ENCODE results near the gene BCORL1. TPM values are rescaled to one million over a fixed set of nuclear protein-coding genes. Genes with fewer than 3 reads are reported as not detected.

The BCORL1 gene
- total RNA-seq, 1 donor from 2014 or later: 6.1 TPM

- no peak for DNase-seq (ENCODE audit: extremely low spot score in 2 of 2)
- Histone ChIP-seq H3K27ac (no peak overlapping the region), H3K4me3 (no peak overlapping the region), H3K36me3 (no peaks in the 10 kb centered on the region), H3K27me3 (no peaks in the 10 kb centered on the region), H3K4me1 (peaks cover 11% of the 10 kb centered on the region), H3K9me3 (no peaks in the 10 kb centered on the region)
- intact Hi-C loops (cut with DNase I): no loop called here
- TF ChIP-seq POLR2AphosphoS5 (IDR thresholded peaks at IDR 0.05; ENCODE audit: insufficient read depth in 1 of 2, low read depth in 1 of 2) (no peak), POLR2A (IDR thresholded peaks at IDR 0.05) (no peak)
- TF ChIP-seq, protein P1, sequence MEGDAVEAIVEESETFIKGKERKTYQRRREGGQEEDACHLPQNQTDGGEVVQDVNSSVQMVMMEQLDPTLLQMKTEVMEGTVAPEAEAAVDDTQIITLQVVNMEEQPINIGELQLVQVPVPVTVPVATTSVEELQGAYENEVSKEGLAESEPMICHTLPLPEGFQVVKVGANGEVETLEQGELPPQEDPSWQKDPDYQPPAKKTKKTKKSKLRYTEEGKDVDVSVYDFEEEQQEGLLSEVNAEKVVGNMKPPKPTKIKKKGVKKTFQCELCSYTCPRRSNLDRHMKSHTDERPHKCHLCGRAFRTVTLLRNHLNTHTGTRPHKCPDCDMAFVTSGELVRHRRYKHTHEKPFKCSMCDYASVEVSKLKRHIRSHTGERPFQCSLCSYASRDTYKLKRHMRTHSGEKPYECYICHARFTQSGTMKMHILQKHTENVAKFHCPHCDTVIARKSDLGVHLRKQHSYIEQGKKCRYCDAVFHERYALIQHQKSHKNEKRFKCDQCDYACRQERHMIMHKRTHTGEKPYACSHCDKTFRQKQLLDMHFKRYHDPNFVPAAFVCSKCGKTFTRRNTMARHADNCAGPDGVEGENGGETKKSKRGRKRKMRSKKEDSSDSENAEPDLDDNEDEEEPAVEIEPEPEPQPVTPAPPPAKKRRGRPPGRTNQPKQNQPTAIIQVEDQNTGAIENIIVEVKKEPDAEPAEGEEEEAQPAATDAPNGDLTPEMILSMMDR (IDR thresholded peaks at IDR 0.05): no peak
Observed at GRCh38 chrX:129996120-129996519, 13.7 kb downstream of the BCORL1 start.

DNA sequence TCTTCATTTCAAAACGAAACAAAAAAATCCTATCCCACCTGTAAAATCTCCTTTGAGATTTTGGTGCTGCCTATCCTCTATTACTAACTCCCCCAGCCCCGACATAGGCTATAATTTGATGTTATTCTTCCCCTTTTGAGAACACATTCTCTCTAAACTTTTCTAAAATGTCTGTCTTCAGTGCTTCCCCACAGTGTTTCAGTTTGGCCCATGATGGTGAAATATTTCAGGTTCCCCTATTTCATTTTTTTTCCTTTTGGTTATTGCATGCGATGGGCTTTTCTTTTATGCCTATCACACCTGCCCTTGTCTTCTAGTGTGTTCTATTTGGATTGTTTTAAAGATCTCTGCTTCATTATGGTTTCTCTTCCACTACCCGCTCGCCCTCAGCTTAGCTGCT lies 14.7 kb downstream of the BCORL1 start:
- TF ChIP-seq, protein P1 (IDR thresholded peaks at IDR 0.05): no peak
- TF ChIP-seq POLR2AphosphoS5 (IDR thresholded peaks at IDR 0.05; ENCODE audit: insufficient read depth in 1 of 2, low read depth in 1 of 2) (no peak), POLR2A (IDR thresholded peaks at IDR 0.05) (no peak)
- intact Hi-C loops (cut with DNase I): no loop called here
- Histone ChIP-seq H3K9me3 (no peaks in the 10 kb centered on the region), H3K4me1 (peaks cover 11% of the 10 kb centered on the region), H3K36me3 (no peaks in the 10 kb centered on the region), H3K27me3 (no peaks in the 10 kb centered on the region), H3K4me3 (no peak overlapping the region), H3K27ac (no peak overlapping the region)
- no peak for DNase-seq (ENCODE audit: extremely low spot score in 2 of 2)

GRCh38 chrX:129998021-129998420 lies 15.6 kb downstream of the BCORL1 start:
- intact Hi-C loops (cut with DNase I): no loop called here
- H3K4me3 ChIP-seq: no peak overlapping the region
- no peaks in the 10 kb centered on the region for H3K9me3 ChIP-seq
- no peak for DNase-seq (ENCODE audit: extremely low spot score in 2 of 2)
- H3K4me1 ChIP-seq: peaks cover 11% of the 10 kb centered on the region
- no peaks in the 10 kb centered on the region for H3K36me3 ChIP-seq
- TF ChIP-seq POLR2AphosphoS5 (IDR thresholded peaks at IDR 0.05; ENCODE audit: insufficient read depth in 1 of 2, low read depth in 1 of 2) (no peak), POLR2A (IDR thresholded peaks at IDR 0.05) (no peak)
- TF ChIP-seq, protein P1 (IDR thresholded peaks at IDR 0.05): no peak
- H3K27ac ChIP-seq: no peak overlapping the region
- no peaks in the 10 kb centered on the region for H3K27me3 ChIP-seq

GRCh38 chrX:130001893-130002292 lies 19.5 kb downstream of the BCORL1 start:
- no peaks in the 10 kb centered on the region for H3K9me3 ChIP-seq
- H3K27me3 ChIP-seq: no peaks in the 10 kb centered on the region
- DNase-seq (ENCODE audit: extremely low spot score in 2 of 2): no peak
- no peak for TF ChIP-seq POLR2AphosphoS5 (IDR thresholded peaks at IDR 0.05; ENCODE audit: insufficient read depth in 1 of 2, low read depth in 1 of 2)
- TF ChIP-seq, protein P1 (IDR thresholded peaks at IDR 0.05): no peak
- no peak for TF ChIP-seq POLR2A (IDR thresholded peaks at IDR 0.05)
- intact Hi-C loops (cut with DNase I): no loop called here
- no peaks in the 10 kb centered on the region for H3K36me3 ChIP-seq
- H3K4me1 ChIP-seq: no peaks in the 10 kb centered on the region
- no peak overlapping the region for H3K4me3 ChIP-seq
- no peak overlapping the region for H3K27ac ChIP-seq

GRCh38 chrX:130002541-130002940 lies 20.1 kb downstream of the BCORL1 start:
- Histone ChIP-seq H3K27me3 (no peaks in the 10 kb centered on the region), H3K27ac (no peak overlapping the region), H3K9me3 (no peaks in the 10 kb centered on the region), H3K36me3 (no peaks in the 10 kb centered on the region), H3K4me3 (no peak overlapping the region), H3K4me1 (no peaks in the 10 kb centered on the region)
- intact Hi-C loops (cut with DNase I): no loop called here
- no peak for DNase-seq (ENCODE audit: extremely low spot score in 2 of 2)
- no peak for TF ChIP-seq POLR2AphosphoS5 (IDR thresholded peaks at IDR 0.05; ENCODE audit: insufficient read depth in 1 of 2, low read depth in 1 of 2)
- TF ChIP-seq, protein P1 (IDR thresholded peaks at IDR 0.05): no peak
- no peak for TF ChIP-seq POLR2A (IDR thresholded peaks at IDR 0.05)

Data from vagina (tissue), 2 donors.